Astrocyte (in vitro differentiated cells and primary cell): ENCODE results near the gene EHD4. TPM values are rescaled to one million over a fixed set of nuclear protein-coding genes. Genes with fewer than 3 reads are reported as not detected.

Source experiments
- DNase-seq: peaks from one replicate; pipeline ENCODE4 v3.0.0-alpha.2; 2010; ENCODE audit warnings: low read depth
- FAIRE-seq: peaks from 2 replicates; lab custom pipeline; 2011; peaks lifted over from hg19 to GRCh38; lab: Jason Lieb, UNC
- H2AFZ ChIP-seq: 2 replicates; pipeline ENCODE4 v1.6.0; 2012; ENCODE audit warnings: low read depth, low read length, inconsistent platforms
- H3K27ac ChIP-seq: 2 replicates; pipeline ENCODE4 v1.5.1; 2011; ENCODE audit warnings: low read depth, low read length, inconsistent platforms
- H3K27me3 ChIP-seq: 2 replicates; pipeline ENCODE4 v1.6.0; 2011; ENCODE audit warnings: low read length, inconsistent platforms; ENCODE audit not compliant: insufficient read depth
- H3K36me3 ChIP-seq: 2 replicates; pipeline ENCODE4 v1.5.1; 2011; ENCODE audit warnings: low read length, inconsistent platforms; ENCODE audit not compliant: insufficient read depth
- H3K4me1 ChIP-seq: 2 replicates; pipeline ENCODE4 v1.5.1; 2011; ENCODE audit warnings: low read length, inconsistent platforms; ENCODE audit not compliant: insufficient read depth
- H3K4me2 ChIP-seq: 2 replicates; pipeline ENCODE4 v1.6.0; 2012; ENCODE audit warnings: low read length, inconsistent platforms
- H3K4me3 ChIP-seq: 2 replicates; pipeline ENCODE4 v1.5.1; 2011; ENCODE audit warnings: low read depth, mild to moderate bottlenecking, low read length, inconsistent platforms; ENCODE audit not compliant: insufficient read depth
- H3K79me2 ChIP-seq: 2 replicates; pipeline ENCODE4 v1.6.0; 2012; ENCODE audit warnings: mild to moderate bottlenecking, low read length, inconsistent platforms; ENCODE audit not compliant: insufficient read depth
- H3K9ac ChIP-seq: 2 replicates; pipeline ENCODE4 v1.6.0; 2012; ENCODE audit warnings: mild to moderate bottlenecking, low read length, inconsistent platforms
- H3K9me3 ChIP-seq: 2 replicates; pipeline ENCODE4 v1.5.1; 2012; ENCODE audit warnings: low read depth, mild to moderate bottlenecking, low read length, inconsistent platforms; ENCODE audit not compliant: insufficient read depth
- H4K20me1 ChIP-seq: 2 replicates; pipeline ENCODE4 v1.6.0; 2012; ENCODE audit warnings: low read length, inconsistent platforms; ENCODE audit not compliant: insufficient read depth
- H3K27ac Mint-ChIP-seq: one replicate; pipeline ENCODE4 v1.8.0; 2021; ENCODE audit warnings: mild to moderate bottlenecking, mixed read lengths; ENCODE audit not compliant: unreplicated experiment
- H3K27me3 Mint-ChIP-seq: one replicate; pipeline ENCODE4 v1.8.0; 2021; ENCODE audit warnings: low read depth, mixed read lengths; ENCODE audit not compliant: unreplicated experiment
- H3K36me3 Mint-ChIP-seq: one replicate; pipeline ENCODE4 v1.8.0; 2021; ENCODE audit warnings: low read depth, mixed read lengths; ENCODE audit not compliant: unreplicated experiment
- H3K4me1 Mint-ChIP-seq: one replicate; pipeline ENCODE4 v1.8.0; 2021; ENCODE audit warnings: low read depth, mixed read lengths; ENCODE audit not compliant: unreplicated experiment
- H3K4me3 Mint-ChIP-seq: one replicate; pipeline ENCODE4 v1.8.0; 2021; ENCODE audit warnings: mild to moderate bottlenecking, moderate library complexity, mixed read lengths; ENCODE audit not compliant: unreplicated experiment
- H3K9me3 Mint-ChIP-seq: one replicate; pipeline ENCODE4 v1.8.0; 2021; ENCODE audit warnings: mild to moderate bottlenecking, mixed read lengths; ENCODE audit not compliant: unreplicated experiment
- CTCF ChIP-seq: IDR thresholded peaks from 2 replicates; pipeline ENCODE4 v1.5.1; 2011; ENCODE audit warnings: low read depth, mild to moderate bottlenecking, inconsistent platforms, low read length, moderate library complexity; ENCODE audit not compliant: insufficient read depth
- EZH2 ChIP-seq: IDR thresholded peaks from 2 replicates; pipeline ENCODE4 v1.6.1; 2012; ENCODE audit warnings: mild to moderate bottlenecking, low read length, inconsistent platforms; ENCODE audit not compliant: insufficient read depth
- total RNA-seq: library from RNA; stranded (reverse); gene quantifications from 2 replicates; pipeline ENCODE4 v1.2.1, GENCODE V29; 2021

EHD4 gene
- total RNA-seq, 1 donor from 2014 or later: 46.4 TPM

GRCh38 chr15:41849861-41850260, 122.5 kb downstream of the EHD4 start:
- peaks cover 16% of the 10 kb centered on the region for H3K36me3 Mint-ChIP-seq
- no peaks in the 10 kb centered on the region for H3K79me2 ChIP-seq
- TF ChIP-seq EZH2: no peak
- no peak for TF ChIP-seq CTCF
- H3K27ac Mint-ChIP-seq: no peak overlapping the region
- H3K27me3 Mint-ChIP-seq: peaks cover 6% of the 10 kb centered on the region
- H3K4me2 ChIP-seq: no peak overlapping the region
- H3K9ac ChIP-seq: no peak overlapping the region
- H3K36me3 ChIP-seq: peaks cover 3% of the 10 kb centered on the region
- no peak overlapping the region for H3K27ac ChIP-seq
- no peaks in the 10 kb centered on the region for H3K9me3 Mint-ChIP-seq
- DNase-seq: no peak
- H2AFZ ChIP-seq: no peak overlapping the region
- H3K27me3 ChIP-seq: no peaks in the 10 kb centered on the region
- FAIRE-seq: no peak
- H3K4me1 ChIP-seq: no peaks in the 10 kb centered on the region
- H3K9me3 ChIP-seq: no peaks in the 10 kb centered on the region
- H3K4me3 Mint-ChIP-seq: no peak overlapping the region
- H4K20me1 ChIP-seq: no peaks in the 10 kb centered on the region
- no peak overlapping the region for H3K4me3 ChIP-seq
- peaks cover 5% of the 10 kb centered on the region for H3K4me1 Mint-ChIP-seq

- DNase-seq: no peak
- Histone ChIP-seq H3K4me2 (no peak overlapping the region), H3K27me3 (no peaks in the 10 kb centered on the region), H3K4me1 (no peaks in the 10 kb centered on the region), H3K27ac (no peak overlapping the region), H3K4me3 (no peak overlapping the region), H3K9ac (no peak overlapping the region), H3K9me3 (no peaks in the 10 kb centered on the region), H3K36me3 (peaks cover 3% of the 10 kb centered on the region), H3K79me2 (no peaks in the 10 kb centered on the region), H4K20me1 (no peaks in the 10 kb centered on the region), H2AFZ (no peak overlapping the region)
- Mint-ChIP-seq H3K27me3 (peaks cover 4% of the 10 kb centered on the region), H3K27ac (no peak overlapping the region), H3K4me3 (no peak overlapping the region), H3K36me3 (peaks cover 16% of the 10 kb centered on the region), H3K4me1 (peaks cover 5% of the 10 kb centered on the region), H3K9me3 (no peaks in the 10 kb centered on the region)
- FAIRE-seq: no peak
- TF ChIP-seq EZH2: no peak
- no peak for TF ChIP-seq CTCF
Observed at GRCh38 chr15:41849204-41849603, 123.2 kb downstream of the EHD4 start.

- Mint-ChIP-seq H3K4me1 (peaks cover 5% of the 10 kb centered on the region), H3K36me3 (peaks cover 16% of the 10 kb centered on the region), H3K4me3 (peak overlapping the region; percentile 14), H3K27ac (no peak overlapping the region), H3K27me3 (peaks cover 4% of the 10 kb centered on the region), H3K9me3 (no peaks in the 10 kb centered on the region)
- Histone ChIP-seq H3K9ac (no peak overlapping the region), H3K9me3 (no peaks in the 10 kb centered on the region), H3K4me3 (no peak overlapping the region), H3K27me3 (no peaks in the 10 kb centered on the region), H3K36me3 (peaks cover 3% of the 10 kb centered on the region), H3K4me2 (no peak overlapping the region), H3K79me2 (no peaks in the 10 kb centered on the region), H2AFZ (no peak overlapping the region), H3K4me1 (no peaks in the 10 kb centered on the region), H4K20me1 (no peaks in the 10 kb centered on the region), H3K27ac (no peak overlapping the region)
- FAIRE-seq (no peak), DNase-seq (no peak)
- TF ChIP-seq EZH2 (no peak), CTCF (no peak)
Observed at GRCh38 chr15:41848631-41849030, 123.7 kb downstream of the EHD4 start.
